ENCODE results near the gene FGGY. TPM values are rescaled to one million over a fixed set of nuclear protein-coding genes. Genes with fewer than 3 reads are reported as not detected.

FGGY gene
- total RNA-seq, 1 donor from 2014 or later, result 9.0 TPM

- Mint-ChIP-seq H3K27me3 (ENCODE audit: low read depth) (no peaks in the 10 kb centered on the region), H3K36me3 (ENCODE audit: low read depth) (peaks cover 4% of the 10 kb centered on the region), H3K4me3 (ENCODE audit: unreplicated experiment) (no peak overlapping the region), H3K9me3 (ENCODE audit: low read depth) (no peaks in the 10 kb centered on the region), H3K4me1 (ENCODE audit: low read depth) (peaks cover 18% of the 10 kb centered on the region), H3K27ac (ENCODE audit: unreplicated experiment) (no peak overlapping the region)
- DNase-seq (ENCODE audit: low spot score), result no peak
- no peak for TF ChIP-seq CTCF (IDR thresholded peaks at IDR 0.05)
Measured at GRCh38 chr1:59360729-59361128, 63.8 kb downstream of the FGGY start.

- Mint-ChIP-seq H3K36me3 (ENCODE audit: low read depth) (peaks cover 4% of the 10 kb centered on the region), H3K4me3 (ENCODE audit: unreplicated experiment) (no peak overlapping the region), H3K9me3 (ENCODE audit: low read depth) (no peaks in the 10 kb centered on the region), H3K4me1 (ENCODE audit: low read depth) (peaks cover 22% of the 10 kb centered on the region), H3K27ac (ENCODE audit: unreplicated experiment) (no peak overlapping the region), H3K27me3 (ENCODE audit: low read depth) (no peaks in the 10 kb centered on the region)
- no peak for TF ChIP-seq CTCF (IDR thresholded peaks at IDR 0.05)
- DNase-seq (ENCODE audit: low spot score), result no peak
Measured at GRCh38 chr1:59361766-59362165, 64.9 kb downstream of the FGGY start.

GRCh38 chr1:59364037-59364436, 67.1 kb downstream of the FGGY start:
- H3K4me3 Mint-ChIP-seq (ENCODE audit: unreplicated experiment), result no peak overlapping the region
- DNase-seq (ENCODE audit: low spot score), result no peak
- H3K27me3 Mint-ChIP-seq (ENCODE audit: low read depth), result no peaks in the 10 kb centered on the region
- H3K36me3 Mint-ChIP-seq (ENCODE audit: low read depth), result peaks cover 3% of the 10 kb centered on the region
- peaks cover 42% of the 10 kb centered on the region for H3K4me1 Mint-ChIP-seq (ENCODE audit: low read depth)
- H3K9me3 Mint-ChIP-seq (ENCODE audit: low read depth), result no peaks in the 10 kb centered on the region
- no peak for TF ChIP-seq CTCF (IDR thresholded peaks at IDR 0.05)
- no peak overlapping the region for H3K27ac Mint-ChIP-seq (ENCODE audit: unreplicated experiment)

- Mint-ChIP-seq H3K27ac (ENCODE audit: unreplicated experiment) (no peak overlapping the region), H3K9me3 (ENCODE audit: low read depth) (no peaks in the 10 kb centered on the region), H3K4me3 (ENCODE audit: unreplicated experiment) (no peak overlapping the region), H3K36me3 (ENCODE audit: low read depth) (peaks cover 5% of the 10 kb centered on the region), H3K4me1 (ENCODE audit: low read depth) (peaks cover 23% of the 10 kb centered on the region), H3K27me3 (ENCODE audit: low read depth) (no peaks in the 10 kb centered on the region)
- no peak for DNase-seq (ENCODE audit: low spot score)
- no peak for TF ChIP-seq CTCF (IDR thresholded peaks at IDR 0.05)
Measured at GRCh38 chr1:59366346-59366745, 69.5 kb downstream of the FGGY start.

GRCh38 chr1:59367301-59368007, 70.6 kb downstream of the FGGY start:
- no peaks in the 10 kb centered on the region for H3K27me3 Mint-ChIP-seq (ENCODE audit: low read depth)
- H3K9me3 Mint-ChIP-seq (ENCODE audit: low read depth), result no peaks in the 10 kb centered on the region
- peaks cover 23% of the 10 kb centered on the region for H3K4me1 Mint-ChIP-seq (ENCODE audit: low read depth)
- peaks cover 5% of the 10 kb centered on the region for H3K36me3 Mint-ChIP-seq (ENCODE audit: low read depth)
- H3K4me3 Mint-ChIP-seq (ENCODE audit: unreplicated experiment), result no peak overlapping the region
- no peak for TF ChIP-seq CTCF (IDR thresholded peaks at IDR 0.05)
- DNase-seq (ENCODE audit: low spot score), result no peak
- H3K27ac Mint-ChIP-seq (ENCODE audit: unreplicated experiment), result peak overlapping the region; percentile 87

Data from chondrocyte (in vitro differentiated cells).